Measurements from ENCODE around the gene PSMB7. TPM values are rescaled to one million over a fixed set of nuclear protein-coding genes. Genes with fewer than 3 reads are reported as not detected.
"Not testable (repeated sequence)": the region's sequence is repeated elsewhere in the genome, so short reads cannot be mapped to it uniquely, and the experiment has no call there.

The PSMB7 gene
- total RNA-seq, 1 donor from 2014 or later, result 142 TPM

DNA sequence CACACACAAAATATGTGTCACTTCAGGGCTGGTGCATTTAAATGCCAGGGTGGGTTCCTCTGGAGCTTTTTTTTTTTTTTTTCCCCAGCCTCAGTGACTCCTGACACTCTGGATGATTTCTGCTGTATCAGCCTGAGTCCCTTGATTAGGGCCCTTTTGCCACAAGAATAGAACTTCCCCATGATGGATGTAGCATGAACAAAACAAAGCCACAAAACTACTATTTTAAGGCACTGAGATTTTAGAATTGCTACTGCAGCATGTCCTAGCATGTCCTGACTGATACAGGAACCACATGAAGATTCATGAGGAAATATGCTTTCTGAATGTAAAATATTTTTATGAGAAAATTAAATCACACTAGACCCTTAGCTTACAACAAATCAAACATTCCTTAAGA lies 21.1 kb upstream of the PSMB7 start:
- no peak overlapping the region for H3K4me3 Mint-ChIP-seq
- TF ChIP-seq CTCF (IDR thresholded peaks at IDR 0.05; ENCODE audit: unreplicated experiment), result no peak
- H3K9me3 Mint-ChIP-seq, result peaks cover 3% of the 10 kb centered on the region
- no peaks in the 10 kb centered on the region for H3K4me1 Mint-ChIP-seq
- no peak for DNase-seq (ENCODE audit: low spot score in 2 of 2, unreplicated experiment in 2 of 2)
- H3K27ac Mint-ChIP-seq, result no peak overlapping the region
- peaks cover 5% of the 10 kb centered on the region for H3K27me3 Mint-ChIP-seq (ENCODE audit: low read depth)
- peaks cover 2% of the 10 kb centered on the region for H3K36me3 Mint-ChIP-seq

DNA sequence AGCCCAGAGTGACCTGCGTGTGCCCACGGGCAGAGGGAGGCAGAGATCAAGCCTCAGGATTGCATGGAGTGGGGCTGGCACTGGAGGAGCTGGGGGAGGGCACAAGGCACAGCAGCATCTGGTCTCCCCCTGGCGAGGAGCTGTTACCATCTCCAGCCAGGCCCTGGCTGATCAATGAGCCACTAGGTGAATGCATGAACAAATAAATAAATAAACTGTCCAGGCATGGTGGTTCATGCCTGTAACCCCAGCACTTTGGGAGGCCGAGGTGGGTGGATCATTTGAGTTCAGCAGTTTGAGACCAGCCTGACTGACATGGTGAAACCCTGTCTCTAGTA lies 14.3 kb upstream of the PSMB7 start:
- DNase-seq (ENCODE audit: low spot score in 2 of 2, unreplicated experiment in 2 of 2), result no peak
- Mint-ChIP-seq H3K27me3 (ENCODE audit: low read depth) (peaks cover 5% of the 10 kb centered on the region), H3K4me1 (no peaks in the 10 kb centered on the region), H3K9me3 (no peaks in the 10 kb centered on the region), H3K27ac (no peak overlapping the region), H3K36me3 (no peaks in the 10 kb centered on the region), H3K4me3 (no peak overlapping the region)
- no peak for TF ChIP-seq CTCF (IDR thresholded peaks at IDR 0.05; ENCODE audit: unreplicated experiment)

- no peaks in the 10 kb centered on the region for H3K9me3 Mint-ChIP-seq
- H3K27ac Mint-ChIP-seq, result no peak overlapping the region
- H3K4me3 Mint-ChIP-seq, result no peak overlapping the region
- no peak for DNase-seq (ENCODE audit: low spot score in 2 of 2, unreplicated experiment in 2 of 2)
- H3K27me3 Mint-ChIP-seq (ENCODE audit: low read depth), result peaks cover 11% of the 10 kb centered on the region
- H3K36me3 Mint-ChIP-seq, result no peaks in the 10 kb centered on the region
- H3K4me1 Mint-ChIP-seq, result no peaks in the 10 kb centered on the region
- no peak for TF ChIP-seq CTCF (IDR thresholded peaks at IDR 0.05; ENCODE audit: unreplicated experiment)
Measured at GRCh38 chr9:124428751-124429529, 13.7 kb upstream of the PSMB7 start.

GRCh38 chr9:124427281-124427680 lies 12.0 kb upstream of the PSMB7 start:
- no peak overlapping the region for H3K4me3 Mint-ChIP-seq

DNA sequence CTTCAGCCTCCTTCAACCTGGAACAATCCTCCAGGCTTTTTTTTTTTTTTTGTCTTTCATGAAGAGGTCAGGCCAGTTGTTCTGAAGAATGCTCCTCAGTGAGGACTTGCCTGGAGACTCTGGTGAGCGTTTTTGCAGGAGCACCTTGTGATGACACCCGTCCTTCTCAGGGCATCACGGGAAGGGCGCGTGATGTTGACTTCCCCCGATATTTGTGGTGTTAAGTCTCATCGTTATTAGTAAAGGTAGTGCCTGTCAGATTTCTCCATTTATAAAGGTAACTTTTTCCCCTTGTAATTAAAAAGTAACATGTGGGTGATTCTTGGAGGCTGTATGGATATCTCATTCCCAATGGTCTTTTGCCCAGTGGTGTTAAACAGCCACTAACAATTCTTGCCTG lies 11.1 kb upstream of the PSMB7 start:
- Mint-ChIP-seq H3K36me3 (no peaks in the 10 kb centered on the region), H3K27me3 (ENCODE audit: low read depth) (peaks cover 19% of the 10 kb centered on the region), H3K4me1 (no peaks in the 10 kb centered on the region), H3K9me3 (no peaks in the 10 kb centered on the region), H3K27ac (no peak overlapping the region), H3K4me3 (no peak overlapping the region)
- DNase-seq (ENCODE audit: low spot score in 2 of 2, unreplicated experiment in 2 of 2), result no peak
- no peak for TF ChIP-seq CTCF (IDR thresholded peaks at IDR 0.05; ENCODE audit: unreplicated experiment)

More at GRCh38 chr9:124427281-124427680, 12.0 kb upstream of the PSMB7 start:
- H3K36me3 Mint-ChIP-seq, result no peaks in the 10 kb centered on the region
- H3K27me3 Mint-ChIP-seq (ENCODE audit: low read depth), result peaks cover 17% of the 10 kb centered on the region
- no peaks in the 10 kb centered on the region for H3K9me3 Mint-ChIP-seq
- no peak overlapping the region for H3K27ac Mint-ChIP-seq
- no peaks in the 10 kb centered on the region for H3K4me1 Mint-ChIP-seq
- peak in 1 of 2 experiments; percentile 13 for DNase-seq (ENCODE audit: low spot score in 2 of 2, unreplicated experiment in 2 of 2)
- no peak for TF ChIP-seq CTCF (IDR thresholded peaks at IDR 0.05; ENCODE audit: unreplicated experiment)

DNA sequence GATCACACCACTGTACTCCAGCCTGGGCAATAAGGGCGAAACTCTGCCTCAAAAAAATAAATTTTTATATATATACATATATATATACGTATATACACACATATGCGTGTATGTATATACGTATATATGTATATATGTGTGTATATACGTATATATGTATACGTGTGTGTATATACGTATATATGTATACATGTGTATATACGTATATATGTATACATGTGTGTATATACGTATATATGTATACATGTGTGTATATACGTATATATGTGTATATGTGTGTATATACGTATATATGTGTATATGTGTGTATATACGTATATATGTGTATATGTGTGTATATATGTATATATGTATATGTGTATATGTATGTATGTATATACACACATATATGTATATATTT lies 10.5 kb upstream of the PSMB7 start:
- not testable (repeated sequence) for H3K36me3 Mint-ChIP-seq, H3K9me3 Mint-ChIP-seq, H3K4me1 Mint-ChIP-seq

More for the DNA sequence above, 10.5 kb upstream of the PSMB7 start:
- H3K27ac Mint-ChIP-seq; DNase-seq (ENCODE audit: low spot score in 2 of 2, unreplicated experiment in 2 of 2); H3K4me3 Mint-ChIP-seq: not testable (repeated sequence)
- peaks cover 19% of the 10 kb centered on the region for H3K27me3 Mint-ChIP-seq (ENCODE audit: low read depth)
